SU-DHL-6 (cell line): Measurements from ENCODE around the gene NEUROG2.

ENCODE experiments used
- H2AFZ ChIP-seq: fragments of 200-600 bp; sonication (generic); 2 replicates; pipeline ENCODE4 v1.6.1; 2014; ENCODE audit warnings: low read depth, mild to moderate bottlenecking, moderate library complexity, mixed read lengths, antibody characterized with exemption, low read length; ENCODE audit not compliant: severe bottlenecking
- H3F3A ChIP-seq: fragments of 200-600 bp; shearing (Covaris generic); 2 replicates; pipeline ENCODE4 v1.6.0; 2016; ENCODE audit warnings: antibody characterized with exemption, mild to moderate bottlenecking; ENCODE audit not compliant: insufficient read depth
- H3K27ac ChIP-seq: fragments of 200-600 bp; sonication (generic); 2 replicates; pipeline ENCODE4 v1.5.1; 2016; ENCODE audit warnings: low read depth, mild to moderate bottlenecking, low read length, moderate library complexity, mixed read lengths
- H3K27me3 ChIP-seq: fragments of 200-600 bp; sonication (generic), shearing (Covaris generic); 2 replicates; pipeline ENCODE4 v1.6.0; 2014; ENCODE audit warnings: mild to moderate bottlenecking, low read length
- H3K36me3 ChIP-seq: fragments of 200-600 bp; sonication (generic); 2 replicates; pipeline ENCODE4 v1.6.1; 2014; ENCODE audit warnings: mild to moderate bottlenecking, low read length, mixed read lengths
- H3K4me2 ChIP-seq: fragments of 300-600, 200-600 bp; shearing (Covaris generic), sonication (generic); 2 replicates; pipeline ENCODE4 v1.6.0; 2014; ENCODE audit warnings: low read length, low read depth, mild to moderate bottlenecking; ENCODE audit not compliant: poor library complexity, severe bottlenecking
- H3K4me3 ChIP-seq: fragments of 200-600 bp; sonication (generic); 2 replicates; pipeline ENCODE4 v1.5.1; 2014; ENCODE audit warnings: antibody characterized with exemption, low read length, mild to moderate bottlenecking, mixed read lengths; ENCODE audit not compliant: insufficient read depth, poor library complexity, severe bottlenecking
- H3K79me2 ChIP-seq: fragments of 200-600 bp; sonication (generic); 2 replicates; pipeline ENCODE4 v1.6.1; 2014; ENCODE audit warnings: mild to moderate bottlenecking, low read length, moderate library complexity; ENCODE audit not compliant: insufficient read depth
- H3K9ac ChIP-seq: fragments of 200-600 bp; sonication (generic); 2 replicates; pipeline ENCODE4 v1.7.0; 2014; ENCODE audit warnings: mild to moderate bottlenecking, low read length
- H3K9me2 ChIP-seq: fragments of 200-600 bp; sonication (generic); replicated peaks from 2 replicates; pipeline ENCODE4 v1.6.1; 2014; ENCODE audit warnings: low read length; ENCODE audit not compliant: insufficient read depth
- H3K9me3 ChIP-seq: fragments of 200-600 bp; sonication (generic); 2 replicates; pipeline ENCODE4 v1.6.1; 2014; ENCODE audit warnings: low read length, mixed read lengths; ENCODE audit not compliant: insufficient read depth
- H4K20me1 ChIP-seq: fragments of 200-600 bp; sonication (generic); 2 replicates; pipeline ENCODE4 v1.6.1; 2014; ENCODE audit warnings: low read depth, mild to moderate bottlenecking, antibody characterized with exemption, low read length, moderate library complexity, mixed read lengths
- EZH2phosphoT487 ChIP-seq: fragments of 200-600 bp; sonication (generic), shearing (Covaris generic); conservative IDR thresholded peaks from 2 replicates; pipeline ENCODE4 v1.6.1; 2018; ENCODE audit warnings: mild to moderate bottlenecking, antibody characterized with exemption, low read length, moderate library complexity, mixed read lengths
- TF ChIP-seq, protein P1 (sequence below): fragments of 200-600 bp; sonication (generic); IDR thresholded peaks from one replicate; pipeline ENCODE4 v1.5.1; 2017; ENCODE audit warnings: antibody characterized with exemption, mild to moderate bottlenecking, low read length, moderate library complexity; ENCODE audit not compliant: insufficient read depth, poor library complexity, severe bottlenecking

NEUROG2 gene

GRCh38 chr4:112510291-112511092 is 5.5 kb downstream of the NEUROG2 start:
- H3K36me3 ChIP-seq, result no peaks in the 10 kb centered on the region
- H3K9me2 ChIP-seq, result no peaks in the 10 kb centered on the region
- no peak overlapping the region for H2AFZ ChIP-seq
- H3K9ac ChIP-seq, result no peak overlapping the region
- no peak overlapping the region for H3K4me3 ChIP-seq
- TF ChIP-seq, protein P1, sequence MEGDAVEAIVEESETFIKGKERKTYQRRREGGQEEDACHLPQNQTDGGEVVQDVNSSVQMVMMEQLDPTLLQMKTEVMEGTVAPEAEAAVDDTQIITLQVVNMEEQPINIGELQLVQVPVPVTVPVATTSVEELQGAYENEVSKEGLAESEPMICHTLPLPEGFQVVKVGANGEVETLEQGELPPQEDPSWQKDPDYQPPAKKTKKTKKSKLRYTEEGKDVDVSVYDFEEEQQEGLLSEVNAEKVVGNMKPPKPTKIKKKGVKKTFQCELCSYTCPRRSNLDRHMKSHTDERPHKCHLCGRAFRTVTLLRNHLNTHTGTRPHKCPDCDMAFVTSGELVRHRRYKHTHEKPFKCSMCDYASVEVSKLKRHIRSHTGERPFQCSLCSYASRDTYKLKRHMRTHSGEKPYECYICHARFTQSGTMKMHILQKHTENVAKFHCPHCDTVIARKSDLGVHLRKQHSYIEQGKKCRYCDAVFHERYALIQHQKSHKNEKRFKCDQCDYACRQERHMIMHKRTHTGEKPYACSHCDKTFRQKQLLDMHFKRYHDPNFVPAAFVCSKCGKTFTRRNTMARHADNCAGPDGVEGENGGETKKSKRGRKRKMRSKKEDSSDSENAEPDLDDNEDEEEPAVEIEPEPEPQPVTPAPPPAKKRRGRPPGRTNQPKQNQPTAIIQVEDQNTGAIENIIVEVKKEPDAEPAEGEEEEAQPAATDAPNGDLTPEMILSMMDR, result no peak
- no peak for TF ChIP-seq EZH2phosphoT487
- H3K9me3 ChIP-seq, result no peaks in the 10 kb centered on the region
- no peaks in the 10 kb centered on the region for H4K20me1 ChIP-seq
- H3K4me2 ChIP-seq, result no peak overlapping the region
- no peak overlapping the region for H3K27ac ChIP-seq
- H3F3A ChIP-seq, result no peaks in the 10 kb centered on the region
- no peaks in the 10 kb centered on the region for H3K27me3 ChIP-seq
- H3K79me2 ChIP-seq, result no peaks in the 10 kb centered on the region

- no peaks in the 10 kb centered on the region for H3K27me3 ChIP-seq
- no peaks in the 10 kb centered on the region for H3K9me2 ChIP-seq
- no peak overlapping the region for H3K27ac ChIP-seq
- no peak overlapping the region for H3K4me2 ChIP-seq
- TF ChIP-seq EZH2phosphoT487, result no peak
- TF ChIP-seq, protein P1, result no peak
- H4K20me1 ChIP-seq, result no peaks in the 10 kb centered on the region
- H3K4me3 ChIP-seq, result no peak overlapping the region
- no peaks in the 10 kb centered on the region for H3F3A ChIP-seq
- H3K9ac ChIP-seq, result no peak overlapping the region
- H3K79me2 ChIP-seq, result no peaks in the 10 kb centered on the region
- no peaks in the 10 kb centered on the region for H3K9me3 ChIP-seq
- H3K36me3 ChIP-seq, result no peaks in the 10 kb centered on the region
- H2AFZ ChIP-seq, result no peak overlapping the region
Measured at GRCh38 chr4:112509243-112510141, 6.5 kb downstream of the NEUROG2 start.

DNA sequence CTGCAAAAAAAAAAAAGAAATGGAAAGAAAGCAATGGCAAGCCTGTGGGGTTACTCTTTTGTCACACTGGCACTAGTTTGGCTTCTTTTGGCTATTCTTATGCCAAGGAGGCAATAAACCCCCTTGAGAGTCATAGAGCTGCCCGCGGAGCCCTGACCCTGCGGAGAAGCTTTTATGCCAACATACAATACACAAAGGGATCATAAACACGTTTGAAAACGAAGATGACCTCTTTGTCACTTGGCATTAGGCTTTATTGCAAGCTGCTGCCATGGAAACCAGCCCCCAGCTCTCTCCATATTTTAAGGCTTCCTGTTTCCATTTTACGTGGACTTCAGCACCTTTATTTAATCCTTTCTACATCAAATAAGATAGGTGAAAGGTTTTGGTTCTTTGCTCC is 7.6 kb downstream of the NEUROG2 start:
- Histone ChIP-seq H3K9ac (no peak overlapping the region), H3K27me3 (no peaks in the 10 kb centered on the region), H3K36me3 (no peaks in the 10 kb centered on the region), H3K9me2 (no peaks in the 10 kb centered on the region), H3K4me3 (no peak overlapping the region), H3K79me2 (no peaks in the 10 kb centered on the region), H3K27ac (no peak overlapping the region), H3F3A (no peaks in the 10 kb centered on the region), H4K20me1 (no peaks in the 10 kb centered on the region), H2AFZ (no peak overlapping the region), H3K4me2 (no peak overlapping the region), H3K9me3 (no peaks in the 10 kb centered on the region)
- no peak for TF ChIP-seq EZH2phosphoT487
- TF ChIP-seq, protein P1, result no peak
